ENCODE data around the gene ZNF48. TPM values are rescaled to one million over a fixed set of nuclear protein-coding genes. Genes with fewer than 3 reads are reported as not detected.
A peak's percentile ranks its signal among the peaks of the same experiment; 100 is the strongest.

The ZNF48 gene
- total RNA-seq, 1 experiment from 2014 or later = 57.3 TPM

GRCh38 chr16:30354423-30355143 is 40.6 kb upstream of the ZNF48 start:
- H3K79me1 ChIP-seq (ENCODE audit: insufficient read depth, low read depth, low read length, poor library complexity, severe bottlenecking) = peaks cover 8% of the 10 kb centered on the region
- no peaks in the 10 kb centered on the region for H3K4me1 ChIP-seq (ENCODE audit: insufficient read depth, low read length)
- no peak overlapping the region for H4K8ac ChIP-seq (replicated peaks; ENCODE audit: insufficient read length, low read depth, low read length)
- Mint-ChIP-seq H3K9me3 (no peaks in the 10 kb centered on the region), H3K4me1 (peaks cover 19 to 27% of the 10 kb centered on the region in 2 experiments), H3K27ac (peak overlapping the region; percentile 99), H3K27me3 (ENCODE audit: low read depth) (no peaks in the 10 kb centered on the region; the same call in 1 of the 2 replicates), H3K4me3 (peak overlapping the region; percentile 95 to 98), H3K36me3 (ENCODE audit: insufficient read depth in 1 of 3, low read depth in 3 of 3) (peaks cover 27 to 71% (median 63%) of the 10 kb centered on the region in 3 experiments; a peak in 6 of 7 replicates)
- H3K27ac ChIP-seq (ENCODE audit: insufficient read length, low read depth, low read length) = peak overlapping the region; percentile 97
- H4K91ac ChIP-seq (ENCODE audit: insufficient read length, low read depth, low read length) = no peak overlapping the region
- WGBS (ENCODE audit: extremely low coverage, insufficient read length, low lambda C conversion rate) = no CpG with 5 or more reads among the region's 36 CpGs
- H3K23ac ChIP-seq (ENCODE audit: insufficient read length, low read depth, low read length) = no peak overlapping the region
- H3K56ac ChIP-seq (ENCODE audit: insufficient read length, low read depth, low read length) = no peak overlapping the region
- peaks cover 13% of the 10 kb centered on the region for H3K23me2 ChIP-seq (ENCODE audit: insufficient read length, low read depth, low read length, poor library complexity, severe bottlenecking)
- H3K4ac ChIP-seq (ENCODE audit: low read depth, low read length) = peak overlapping the region; percentile 46; the same call in 1 of the 2 replicates
- no peaks in the 10 kb centered on the region for H4K20me1 ChIP-seq (ENCODE audit: control insufficient read depth, insufficient read depth, insufficient read length)
- H2BK120ac ChIP-seq (ENCODE audit: low read depth, low read length, poor library complexity, severe bottlenecking) = peak overlapping the region; percentile 75
- no peak overlapping the region for H3T11ph ChIP-seq (ENCODE audit: low read length)
- no peak overlapping the region for H2BK5ac ChIP-seq (ENCODE audit: insufficient read length, low read length)
- H2BK15ac ChIP-seq (ENCODE audit: low read depth, low read length) = no peak overlapping the region
- H4K5ac ChIP-seq (ENCODE audit: insufficient read length, low read depth, low read length) = no peak overlapping the region
- H2AK5ac ChIP-seq (ENCODE audit: insufficient read length, low read length) = no peak overlapping the region
- peak overlapping the region; percentile 96 for H3K4me2 ChIP-seq (ENCODE audit: insufficient read depth, insufficient read length, low read length)
- H3K27me3 ChIP-seq (ENCODE audit: insufficient read depth, low read length) = no peaks in the 10 kb centered on the region
- no peak for TF ChIP-seq CTCF (conservative IDR thresholded peaks at IDR 0.05)
- DNase-seq = no peak
- peak overlapping the region; percentile 88 for H3K18ac ChIP-seq (ENCODE audit: insufficient read length, low read depth, low read length)
- H3K14ac ChIP-seq (ENCODE audit: insufficient read depth, low read length) = peak overlapping the region; percentile 95
- peaks cover 3% of the 10 kb centered on the region; the same call in 1 of the 2 replicates for H3K79me2 ChIP-seq (ENCODE audit: insufficient read depth, low read length)
- peak overlapping the region; percentile 94 for H3K9ac ChIP-seq (ENCODE audit: extremely low read depth, insufficient read length, low read length)
- H2BK20ac ChIP-seq (ENCODE audit: low read depth, low read length, poor library complexity, severe bottlenecking) = no peak overlapping the region
- H2AFZ ChIP-seq (ENCODE audit: low read length) = no peak overlapping the region
- H2BK12ac ChIP-seq (ENCODE audit: insufficient read length, low read depth, low read length) = no peak overlapping the region
- no peaks in the 10 kb centered on the region for H3K9me3 ChIP-seq (ENCODE audit: control insufficient read depth, low read depth, low read length)
